PFSK-1 (cell line): ENCODE results near the gene EIF2S3.

Experiments
- FOXP2 ChIP-seq: optimal IDR thresholded peaks from 2 replicates; pipeline ENCODE3; 2011; ENCODE audit warnings: borderline replicate concordance, control low read depth, inconsistent platforms; ENCODE audit not compliant: insufficient read depth; ENCODE audit errors: extremely low read length, extremely low read depth
- REST ChIP-seq, 2 experiments: IDR thresholded peaks; 2 replicates each; pipeline versions ENCODE4 v1.6.1 to v1.8.0; 2011 to 2012; ENCODE audit warnings: low read depth in 2 of 2, low read length in 2 of 2, control low read depth in 1 of 2, inconsistent platforms in 1 of 2, mild to moderate bottlenecking in 1 of 2, moderate library complexity in 1 of 2; ENCODE audit not compliant: insufficient read depth in 1 of 2
- SIN3A ChIP-seq: IDR thresholded peaks from 2 replicates; pipeline ENCODE4 v1.6.1; 2012; ENCODE audit warnings: mild to moderate bottlenecking, low read length, moderate library complexity, borderline replicate concordance; ENCODE audit not compliant: insufficient read depth

DNA sequence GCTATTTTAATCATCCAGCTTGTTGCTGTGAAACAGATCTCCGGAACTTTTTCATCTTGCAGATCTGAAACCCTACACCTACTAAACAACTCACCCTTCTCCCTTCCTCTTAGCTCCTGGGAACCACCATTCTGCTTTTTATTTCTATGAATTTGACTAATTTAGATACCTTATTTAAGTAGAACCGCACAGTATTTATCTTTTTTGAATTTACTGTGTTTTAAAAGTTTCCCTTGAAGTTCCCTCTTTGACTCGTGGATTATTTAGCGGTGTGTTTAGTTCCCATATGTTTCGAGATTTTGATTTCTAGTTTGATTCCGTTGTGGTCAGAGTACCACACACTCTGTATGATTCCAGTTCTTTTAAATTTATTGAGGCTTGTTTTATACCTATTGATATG is 44.6 kb downstream of the EIF2S3 start:
- TF ChIP-seq FOXP2 (no peak), SIN3A (no peak), REST (IDR thresholded peaks at IDR 0.05; ENCODE audit: insufficient read depth in 1 of 2, low read depth in 2 of 2, low read length in 2 of 2) (no peak)
